Measurements from ENCODE around the gene PBXIP1. TPM values are rescaled to one million over a fixed set of nuclear protein-coding genes. Genes with fewer than 3 reads are reported as not detected.
A peak's percentile ranks its signal among the peaks of the same experiment; 100 is the strongest.

Gene PBXIP1
- total and polyA plus RNA-seq, 7 donors, result 13.6 to 149 (median 77.7) TPM

- intact Hi-C loops (cut with DNase I), result loop anchor here in 1 of 2 donors (2.0 kb wide), 1 partner anchor 27 kb away; the partner anchor contains the start of gene ZBTB7B
- Histone ChIP-seq H3K36me3 (ENCODE audit: insufficient read depth in 1 of 2, low read depth in 1 of 2) (peaks cover 3 to 11% of the 10 kb centered on the region in 2 donors), H3K9me3 (no peaks in the 10 kb centered on the region), H3K4me3 (peak overlapping the region; percentile 84), H3K4me1 (peaks cover 39% of the 10 kb centered on the region), H3K27me3 (ENCODE audit: insufficient read depth in 3 of 3, low read length in 2 of 3) (no peaks in the 10 kb centered on the region), H3K27ac (peak overlapping the region; percentile 99)
- 0 to 1% (median 1%) methylated on average over 24 of the region's 24 CpGs for WGBS, 3 donors
- DNase-seq (peak; percentile 58 to 63), ATAC-seq (no peak)
- TF ChIP-seq CTCF (IDR thresholded peaks at IDR 0.05), result no peak
These were observed 19.6 kb upstream of the PBXIP1 start for GRCh38 chr1:154975409-154976059.

GRCh38 chr1:154974808-154975408, 19.0 kb upstream of the PBXIP1 start:
- Histone ChIP-seq H3K9me3 (no peaks in the 10 kb centered on the region), H3K27me3 (ENCODE audit: insufficient read depth in 3 of 3, low read length in 2 of 3) (no peaks in the 10 kb centered on the region), H3K27ac (peak overlapping the region; percentile 99), H3K4me3 (peak overlapping the region; percentile 84), H3K36me3 (ENCODE audit: insufficient read depth in 1 of 2, low read depth in 1 of 2) (peaks cover 3 to 11% of the 10 kb centered on the region in 2 donors), H3K4me1 (peaks cover 45% of the 10 kb centered on the region)
- peak; percentile 33 to 54 (median 42) for ATAC-seq
- TF ChIP-seq CTCF (IDR thresholded peaks at IDR 0.05), result no peak
- 0 to 1% (median 0%) methylated on average over 30 of the region's 30 CpGs for WGBS, 3 donors
- intact Hi-C loops (cut with DNase I), result loop anchor here (2.0 to 5.0 kb wide), 3 partner anchors 28 to 107 kb away; partner anchors contain the start of gene ZBTB7B (in 1 of the 2)
- peak; percentile 95 to 96 for DNase-seq

GRCh38 chr1:154974102-154974807, 18.4 kb upstream of the PBXIP1 start, which contains the start of gene CKS1B:
Gene CKS1B, plus strand, starts transcription at chr1:154974681. Its CDS starts 65 bp downstream, at chr1:154974746.
- WGBS, 3 donors, result 0% methylated on average over 47 of the region's 47 CpGs
- Histone ChIP-seq H3K9me3 (no peaks in the 10 kb centered on the region), H3K27me3 (ENCODE audit: insufficient read depth in 3 of 3, low read length in 2 of 3) (no peaks in the 10 kb centered on the region), H3K4me1 (peaks cover 49% of the 10 kb centered on the region), H3K27ac (peak within 1 kb of the TSS; percentile 99), H3K36me3 (ENCODE audit: insufficient read depth in 1 of 2, low read depth in 1 of 2) (peaks cover 0 to 11% of the 10 kb centered on the region in 2 donors), H3K4me3 (peak within 1 kb of the TSS; percentile 84)
- ATAC-seq (peak; percentile 86 to 89 (median 86)), DNase-seq (peak; percentile 97 to 98)
- no peak for TF ChIP-seq CTCF (IDR thresholded peaks at IDR 0.05)
- intact Hi-C loops (cut with DNase I), result loop anchor here (2.0 to 5.0 kb wide), 3 partner anchors 29 to 108 kb away; partner anchors contain the start of gene ZBTB7B (in 1 of the 2)

GRCh38 chr1:154973344-154974101, 17.6 kb upstream of the PBXIP1 start:
- Histone ChIP-seq H3K9me3 (no peaks in the 10 kb centered on the region), H3K27ac (peak overlapping the region; percentile 99), H3K27me3 (ENCODE audit: insufficient read depth in 3 of 3, low read length in 2 of 3) (no peaks in the 10 kb centered on the region), H3K4me3 (peak overlapping the region; percentile 84), H3K36me3 (ENCODE audit: insufficient read depth in 1 of 2, low read depth in 1 of 2) (peaks cover 0 to 12% of the 10 kb centered on the region in 2 donors), H3K4me1 (peaks cover 49% of the 10 kb centered on the region)
- intact Hi-C loops (cut with DNase I), result loop anchor here (2.0 to 5.0 kb wide), 3 partner anchors 29 to 109 kb away; partner anchors contain the start of gene ZBTB7B (in 1 of the 2)
- ATAC-seq (peak; percentile 62 to 72 (median 65)), DNase-seq (peak; percentile 98)
- WGBS, 3 donors, result 3 to 9% (median 6%) methylated on average over 31 to 37 of the region's 37 CpGs
- TF ChIP-seq CTCF (IDR thresholded peaks at IDR 0.05), result no peak
